Colon (tissue), 2 donors: ENCODE measurements around the gene ZNRF3.
"Not testable (repeated sequence)": the region's sequence is repeated elsewhere in the genome, so short reads cannot be mapped to it uniquely, and the experiment has no call there.

Source experiments
- FAIRE-seq: peaks from 2 replicates; lab custom pipeline; 2012; peaks lifted over from hg19 to GRCh38; lab: Jason Lieb, UNC
- donor health status: control.
- donor health status: control.

ZNRF3 gene

DNA sequence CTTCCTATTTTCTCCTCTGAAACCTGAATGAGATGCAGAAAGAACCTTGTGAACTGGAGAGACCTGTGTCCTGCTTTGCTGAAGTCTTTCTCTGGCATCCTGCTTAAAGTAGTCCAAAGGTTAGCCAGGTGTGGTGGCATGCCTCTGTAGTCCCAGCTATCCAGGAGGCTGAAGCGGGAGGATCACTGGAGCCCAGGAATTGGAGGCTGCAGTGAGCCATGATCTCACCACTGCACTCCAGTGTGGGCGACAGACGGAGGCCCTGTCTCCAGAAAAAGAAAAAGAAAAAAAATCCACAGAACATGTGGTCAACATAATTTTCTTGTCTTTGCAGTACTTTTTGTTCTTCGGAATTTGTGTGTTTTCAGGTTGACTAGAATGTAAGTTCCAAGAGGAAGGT lies 187.1 kb downstream of the ZNRF3 start:
- FAIRE-seq, result no peak

DNA sequence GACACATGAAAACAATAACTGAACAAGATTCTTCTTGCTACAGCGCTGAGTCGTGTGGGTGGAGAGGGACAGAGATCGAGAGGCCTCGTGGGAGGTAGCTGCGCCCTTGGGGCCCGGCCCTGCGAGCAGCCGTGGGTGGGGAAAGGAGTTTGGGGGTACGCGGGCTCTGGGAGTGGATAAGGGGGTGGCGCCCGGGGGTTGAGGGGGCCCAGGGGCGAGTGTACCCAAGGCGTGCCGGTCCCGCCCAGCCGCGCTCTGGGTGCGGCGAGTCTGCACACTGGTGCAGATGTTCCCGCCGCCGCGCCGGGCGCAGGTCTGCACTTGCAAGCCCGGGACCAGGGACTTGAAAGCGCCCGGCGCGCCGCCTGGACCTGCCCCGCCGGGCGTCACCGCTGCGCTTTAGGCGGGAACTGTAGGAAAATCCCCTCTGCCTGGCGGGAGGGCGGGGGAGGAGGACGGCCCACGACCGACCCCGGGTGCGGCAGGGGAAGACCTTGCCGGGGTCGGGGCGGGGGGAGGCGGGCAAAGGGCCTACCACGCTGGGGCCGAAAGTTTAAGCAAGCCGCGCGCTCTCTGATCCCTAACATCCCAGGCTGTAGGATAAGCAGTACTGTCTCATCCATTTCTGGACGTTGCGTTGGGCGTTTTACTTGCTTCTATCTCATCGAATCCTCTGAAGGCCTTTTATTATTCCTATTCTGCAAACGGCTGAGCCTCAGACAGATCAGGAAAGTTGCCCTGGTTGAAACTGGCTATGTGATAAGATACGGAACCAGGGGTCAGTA lies 188.1 kb downstream of the ZNRF3 start:
- no peak for FAIRE-seq

DNA sequence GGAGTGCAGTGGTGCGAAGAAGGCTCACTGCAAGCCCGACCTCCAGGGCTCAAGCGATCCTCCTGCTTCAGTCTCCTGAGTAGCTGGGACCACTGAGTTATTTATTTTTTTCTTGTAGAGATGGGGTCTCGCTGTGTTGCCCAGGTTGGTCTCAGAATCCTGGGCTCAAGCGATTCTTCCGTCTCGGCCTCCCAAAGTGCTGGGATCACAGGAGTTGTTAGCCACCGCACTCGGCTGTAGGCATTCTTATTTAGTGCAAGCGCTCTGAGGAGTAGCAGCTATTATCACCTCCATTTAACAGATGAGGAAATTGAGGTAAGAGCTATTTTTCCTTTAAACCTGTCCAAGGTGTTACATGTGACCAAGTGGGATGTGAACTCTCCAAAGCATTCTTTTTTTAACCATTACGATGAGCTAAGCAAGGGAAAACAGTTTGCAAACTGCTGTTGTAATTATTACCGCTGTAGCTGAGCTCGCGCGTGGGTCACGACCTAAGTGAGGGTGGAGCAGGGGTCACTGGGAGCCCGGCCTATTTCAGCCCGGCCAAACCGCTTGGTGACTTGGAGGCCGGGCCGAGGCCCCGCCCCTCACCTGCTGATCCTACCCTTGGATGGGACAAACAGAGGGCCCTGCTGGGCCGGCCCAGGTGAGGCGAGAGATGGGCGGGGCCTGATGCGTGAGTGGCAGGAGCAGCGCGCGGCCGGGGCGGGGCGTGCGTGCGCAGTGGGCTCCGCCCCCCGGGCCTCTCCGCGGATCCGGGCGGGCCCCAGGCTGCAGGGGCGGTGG lies 189.0 kb downstream of the ZNRF3 start:
- FAIRE-seq, result no peak

DNA sequence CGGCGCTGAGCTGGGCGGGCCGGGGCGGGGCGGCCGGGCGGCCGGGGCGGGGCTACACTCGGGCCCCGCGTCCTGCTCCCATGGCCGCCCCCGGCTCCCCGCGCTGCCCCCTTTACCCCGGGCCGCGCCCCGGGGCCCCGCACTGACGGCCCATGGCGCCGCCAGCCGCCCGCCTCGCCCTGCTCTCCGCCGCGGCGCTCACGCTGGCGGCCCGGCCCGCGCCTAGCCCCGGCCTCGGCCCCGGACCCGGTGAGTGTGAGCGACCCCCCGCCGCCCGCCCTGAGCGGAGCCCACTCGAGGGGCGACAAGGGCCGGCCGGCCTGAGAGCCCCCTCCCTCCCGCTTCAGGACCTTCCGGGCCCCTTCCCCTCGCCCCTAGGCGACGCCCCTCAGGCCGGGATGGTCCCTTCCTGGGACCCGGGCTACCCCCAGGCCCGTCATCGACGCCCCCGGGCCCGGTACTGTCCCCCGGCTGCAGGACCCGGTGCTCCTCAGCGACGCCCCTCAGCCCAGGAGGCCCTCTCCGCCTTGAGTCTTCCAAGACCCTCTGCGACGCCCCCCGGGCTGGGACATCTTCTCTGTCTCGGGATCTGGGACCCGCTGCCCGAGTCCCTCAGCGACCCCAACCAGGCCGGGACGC lies 189.7 kb downstream of the ZNRF3 start, which contains the start of gene KREMEN1:
Gene KREMEN1 (plus strand): TSS at position 57 of the 639 bp plus-strand sequence. CDS start 96 bp downstream, at position 153.
- FAIRE-seq, result no peak

DNA sequence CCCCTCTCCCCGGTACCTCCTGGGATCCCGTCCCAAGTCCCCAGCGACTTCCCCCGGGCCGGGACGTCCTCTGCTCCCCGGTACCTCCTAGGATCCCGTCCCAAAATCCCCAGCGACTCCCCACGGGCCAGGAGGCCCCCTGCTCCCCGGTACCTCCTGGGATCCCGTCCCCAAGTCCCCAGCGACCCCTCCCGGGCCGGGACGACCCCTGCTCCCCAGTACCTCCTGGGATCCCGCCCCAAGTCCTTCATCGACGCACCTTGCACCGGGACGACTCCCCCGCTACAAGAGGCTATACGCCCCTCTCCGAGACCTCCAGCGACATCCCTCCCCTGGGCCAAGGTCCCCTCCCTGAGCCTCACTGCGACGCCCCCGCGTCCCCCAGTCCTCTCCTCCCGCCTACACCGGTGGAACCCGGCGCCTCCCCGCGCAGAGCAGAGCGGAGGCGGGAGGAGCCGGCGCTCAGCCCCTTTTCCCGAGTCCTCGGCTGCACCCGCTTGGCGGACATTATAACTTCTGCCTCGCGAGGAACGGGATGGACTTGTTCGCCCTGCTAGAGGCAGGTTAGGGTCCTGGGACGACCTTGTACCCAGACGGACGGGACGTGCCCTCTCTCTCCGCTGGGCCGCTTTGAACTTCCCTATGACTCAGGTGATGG lies 190.4 kb downstream of the ZNRF3 start:
- no peak for FAIRE-seq

DNA sequence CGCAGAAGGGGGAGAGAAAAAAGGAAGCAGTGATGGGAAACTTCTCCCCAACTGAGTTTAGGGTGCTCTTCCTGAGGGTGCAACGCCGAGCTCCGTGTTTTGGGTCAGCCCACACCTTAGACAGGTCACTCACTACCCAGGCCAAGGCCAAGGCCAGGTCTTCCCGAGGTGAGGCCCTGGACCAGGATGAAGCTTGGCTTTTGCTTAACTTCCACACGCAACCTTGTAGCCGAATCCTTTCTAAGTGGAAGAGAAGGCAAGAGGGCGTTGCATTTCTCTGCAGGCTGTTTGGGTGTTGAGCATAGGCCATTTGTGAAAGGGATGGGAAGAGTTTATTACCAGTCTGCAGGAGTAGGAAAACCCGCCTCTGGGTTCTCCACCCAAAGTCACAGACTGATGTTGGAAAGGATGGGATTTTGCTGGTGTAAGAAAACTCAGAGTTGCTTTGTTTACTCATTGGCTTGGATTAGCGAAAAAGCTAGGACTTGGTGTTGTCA lies 191.0 kb downstream of the ZNRF3 start:
- no peak for FAIRE-seq

DNA sequence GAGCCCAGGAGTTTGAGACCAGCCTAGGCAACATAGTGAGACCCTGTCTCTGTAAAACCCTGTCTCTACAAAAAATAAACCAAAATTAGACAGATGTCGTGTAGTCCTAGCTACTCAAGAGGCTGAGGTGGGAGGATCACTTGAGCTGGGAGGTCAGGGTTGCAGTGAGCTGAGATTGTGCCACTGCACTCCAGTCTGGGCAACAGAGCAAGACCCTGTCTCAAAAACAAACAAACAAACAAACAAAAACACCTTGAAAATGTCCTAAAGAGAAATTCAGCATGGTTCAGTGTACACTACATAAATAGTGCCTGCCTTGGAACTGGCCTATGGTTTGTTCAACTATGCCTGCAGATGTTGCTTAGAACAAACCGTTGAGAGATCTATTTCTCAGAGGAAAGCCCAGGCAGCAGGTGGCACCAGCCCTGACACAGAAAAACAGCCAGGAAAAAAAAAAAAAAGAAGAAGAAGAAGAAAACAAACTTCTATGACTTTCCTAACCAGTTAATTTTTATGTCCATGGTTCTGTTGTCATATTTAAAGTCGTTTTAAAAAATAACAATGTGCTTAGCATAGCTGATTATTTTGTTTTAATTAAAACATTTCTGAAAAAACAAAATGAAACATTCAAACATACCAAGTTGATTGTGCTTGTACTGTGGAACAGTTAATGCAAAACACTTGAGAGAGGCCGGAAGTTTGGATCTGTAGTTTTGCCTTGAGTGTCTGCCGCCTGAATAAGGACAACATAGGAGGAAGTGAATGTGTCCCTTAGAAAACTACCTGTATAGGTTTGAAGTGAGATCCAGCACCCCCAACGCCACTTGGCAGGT lies 194.9 kb downstream of the ZNRF3 start:
- no peak for FAIRE-seq

DNA sequence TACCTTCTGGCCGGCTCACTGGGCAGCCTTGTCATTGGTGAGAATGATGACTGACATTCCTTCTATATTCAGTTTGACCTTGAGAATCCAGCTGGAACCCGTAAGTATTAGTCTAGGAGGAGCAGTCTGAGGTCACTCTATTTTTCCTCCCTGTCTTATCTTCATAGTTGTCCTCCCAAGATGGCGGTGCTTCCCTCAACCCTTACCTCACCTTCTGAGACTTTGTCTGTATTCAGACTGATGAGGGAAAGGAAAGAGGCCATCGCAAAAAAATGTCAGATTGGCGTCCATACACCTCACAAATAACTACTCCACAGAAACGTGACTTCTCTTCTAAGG lies 195.5 kb downstream of the ZNRF3 start:
- no peak for FAIRE-seq

DNA sequence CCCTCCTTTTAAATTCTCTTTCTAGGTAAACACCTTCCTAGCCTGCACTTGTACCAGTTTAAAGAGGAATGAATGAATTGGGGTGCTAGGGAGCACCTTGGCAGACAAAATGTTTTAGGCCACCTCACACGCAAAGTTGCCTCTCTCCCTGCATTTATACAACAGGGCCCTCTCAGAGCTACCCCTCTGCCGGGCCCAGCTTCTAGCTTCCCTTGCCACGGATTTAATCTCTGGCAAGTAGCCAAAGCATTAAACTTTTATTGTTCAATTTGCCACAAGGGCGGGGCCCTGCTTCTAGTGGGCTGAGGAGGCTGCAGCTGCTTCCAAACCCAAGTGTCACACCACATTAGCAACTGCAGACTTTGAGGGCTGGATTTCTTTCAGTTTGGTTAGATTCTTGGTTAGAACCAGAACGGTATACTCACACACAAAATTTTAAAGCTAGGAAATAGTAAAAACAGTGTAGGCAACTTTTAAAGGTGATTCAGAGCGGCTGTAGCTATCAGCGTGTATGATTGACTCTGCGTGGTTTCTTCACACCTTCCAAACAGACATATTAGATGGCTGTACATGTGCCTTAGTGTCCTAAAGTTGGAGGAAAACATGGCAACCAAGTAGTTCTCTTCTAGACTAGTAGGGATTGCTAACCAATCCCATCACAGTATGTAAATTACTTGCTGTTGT lies 196.0 kb downstream of the ZNRF3 start:
- no peak for FAIRE-seq

DNA sequence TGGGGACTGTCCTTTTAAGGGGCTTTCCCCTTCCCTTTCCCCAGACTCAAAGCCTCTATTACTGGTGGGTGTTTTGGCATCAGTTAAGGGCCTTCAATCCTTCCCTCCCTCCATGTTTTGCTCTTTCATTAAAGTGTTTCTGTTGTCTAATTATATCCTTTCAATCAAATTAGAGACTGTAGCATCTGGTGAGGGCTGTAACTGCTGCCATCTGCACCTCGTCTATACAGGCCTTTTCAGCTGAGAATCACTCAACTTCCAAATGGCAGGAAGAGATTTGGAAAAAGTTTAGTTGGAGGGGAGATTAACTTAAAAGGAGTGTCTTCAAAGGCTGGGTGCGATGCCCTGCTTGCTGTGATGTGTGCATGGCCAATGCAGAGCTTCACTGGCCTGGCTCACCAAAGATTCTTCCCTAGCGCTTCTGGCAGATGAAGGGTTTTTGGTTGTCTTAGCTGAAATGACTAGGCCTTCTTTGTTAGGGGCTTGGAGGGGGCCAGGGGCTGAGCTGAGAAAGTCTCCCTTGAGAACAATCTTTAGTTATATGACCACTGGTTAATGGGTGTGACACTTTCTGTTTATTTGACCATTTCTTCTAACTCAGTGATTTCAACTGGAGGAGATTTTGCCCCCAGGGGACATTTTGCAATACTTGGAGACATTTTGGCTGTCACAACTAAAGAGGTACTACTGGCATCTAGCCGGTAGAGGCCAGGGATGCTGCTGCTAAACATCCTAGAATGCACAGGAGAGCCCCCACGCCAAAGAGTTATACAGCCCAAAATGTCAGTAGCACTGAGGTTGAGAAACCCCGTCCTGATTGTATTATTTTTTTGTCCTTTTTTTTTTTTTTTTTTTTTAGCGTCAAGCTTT lies 197.0 kb downstream of the ZNRF3 start:
- no peak for FAIRE-seq

DNA sequence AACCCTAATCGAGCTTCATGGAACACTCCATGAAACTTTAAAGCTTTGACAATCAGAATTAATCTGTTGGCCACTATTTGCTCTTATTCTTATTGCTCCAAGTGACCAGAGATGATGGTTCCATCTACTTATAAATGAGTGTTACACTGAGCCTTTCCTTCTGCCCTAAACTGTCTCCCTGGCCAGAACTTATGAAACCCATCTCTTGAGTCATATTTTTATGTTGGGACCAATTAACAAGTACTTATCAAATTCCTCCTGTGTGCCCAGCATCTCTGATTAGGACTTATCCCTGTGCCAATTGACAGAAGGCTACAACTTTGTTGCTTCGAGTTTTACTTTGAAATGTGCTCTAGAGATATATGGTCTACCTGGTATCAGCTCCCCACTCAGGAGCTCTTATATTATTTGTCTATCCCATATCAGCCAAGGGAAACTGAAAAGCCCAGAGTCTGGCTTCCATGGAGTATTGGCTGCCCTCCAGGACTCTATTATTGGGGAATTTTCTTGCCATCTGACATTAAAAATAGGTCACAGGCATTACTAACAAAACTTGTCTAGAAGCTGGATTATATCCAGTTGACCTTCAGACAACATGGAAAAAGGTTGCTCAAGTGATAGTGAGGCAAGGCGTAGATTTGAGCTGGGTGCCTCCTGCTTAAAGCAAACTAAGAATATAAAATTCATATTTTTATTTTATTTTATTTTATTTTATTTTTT lies 198.3 kb downstream of the ZNRF3 start:
- FAIRE-seq, result no peak

DNA sequence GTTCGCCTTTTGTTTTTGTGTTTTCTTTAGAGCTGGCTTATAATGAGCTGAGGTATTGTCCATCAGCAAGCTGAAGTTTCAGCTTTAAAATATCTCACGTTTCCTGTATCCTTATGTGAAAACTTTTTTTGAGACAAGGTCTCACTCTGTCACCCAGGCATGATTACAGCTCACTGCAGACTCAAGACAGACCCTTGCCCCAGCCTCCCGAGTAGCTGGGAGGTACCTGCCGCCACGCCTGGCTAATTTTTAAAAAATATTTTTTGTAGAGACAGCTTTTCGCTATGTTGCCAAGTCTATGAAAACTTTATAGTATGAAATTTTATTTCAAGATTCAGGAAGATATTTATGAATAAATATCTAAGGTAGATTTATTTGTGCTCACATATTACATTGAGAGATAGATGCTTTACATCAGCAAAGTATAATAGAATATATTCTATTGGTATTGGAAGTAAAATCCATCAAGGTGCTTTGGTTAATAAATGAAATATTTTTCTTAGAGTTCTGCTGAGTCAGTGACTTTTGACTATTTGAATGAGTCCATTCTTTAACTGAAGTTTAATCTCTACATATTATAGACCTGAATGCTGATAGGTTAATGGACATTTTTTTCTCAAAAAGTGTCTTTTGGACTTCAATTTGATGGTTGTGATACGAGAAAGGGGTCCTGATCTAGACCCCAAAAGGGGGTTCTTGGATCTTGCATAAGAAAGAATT lies 199.6 kb downstream of the ZNRF3 start:
- FAIRE-seq, result no peak

DNA sequence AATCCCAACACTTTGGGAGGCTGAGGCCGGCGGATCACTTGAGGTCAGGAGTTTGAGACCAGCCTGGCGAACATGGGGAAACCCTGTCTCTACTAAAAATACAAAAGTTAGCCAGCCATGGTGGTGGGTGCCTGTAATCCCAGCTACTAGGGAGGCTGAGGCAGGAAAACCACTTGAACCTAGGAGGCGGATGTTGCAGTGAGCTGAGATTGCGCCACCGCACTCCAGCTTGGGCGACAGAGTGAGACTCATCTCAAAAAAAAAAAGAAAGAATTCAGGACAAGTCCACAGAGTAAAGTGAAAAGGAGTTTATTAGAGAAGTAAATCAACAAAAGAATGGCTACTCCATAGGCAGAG lies 200.2 kb downstream of the ZNRF3 start:
- FAIRE-seq, result not testable (repeated sequence)

DNA sequence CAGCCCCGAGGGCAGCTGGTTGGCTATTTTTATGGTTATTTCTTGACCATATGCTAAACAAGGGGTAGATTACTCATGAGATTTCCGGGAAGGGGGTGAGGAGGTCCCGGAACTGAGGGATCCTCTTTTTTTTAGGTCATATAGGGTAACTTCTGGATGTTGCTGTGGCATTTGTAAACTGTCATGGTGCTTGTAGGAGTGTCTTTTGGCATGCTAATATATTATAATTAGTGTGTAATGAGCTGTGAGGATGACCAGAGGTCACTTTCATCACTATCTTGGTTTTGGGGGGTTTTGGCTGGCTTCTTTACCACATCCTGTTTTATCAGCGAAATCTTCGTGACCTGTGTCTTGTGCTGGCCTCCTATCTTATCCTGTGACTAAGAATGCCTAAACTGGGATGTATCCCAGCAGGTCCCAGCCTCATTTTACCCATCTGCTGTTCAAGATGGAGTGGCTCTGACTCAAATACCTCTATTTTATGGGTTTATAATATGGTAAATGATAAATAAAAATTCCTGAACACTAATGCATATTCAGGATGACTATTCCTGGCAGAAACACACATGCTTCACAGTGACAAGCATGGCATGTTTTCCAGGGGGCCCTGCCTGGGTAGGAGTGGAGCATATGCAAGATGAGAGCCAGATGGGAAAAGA lies 200.7 kb downstream of the ZNRF3 start:
- no peak for FAIRE-seq

DNA sequence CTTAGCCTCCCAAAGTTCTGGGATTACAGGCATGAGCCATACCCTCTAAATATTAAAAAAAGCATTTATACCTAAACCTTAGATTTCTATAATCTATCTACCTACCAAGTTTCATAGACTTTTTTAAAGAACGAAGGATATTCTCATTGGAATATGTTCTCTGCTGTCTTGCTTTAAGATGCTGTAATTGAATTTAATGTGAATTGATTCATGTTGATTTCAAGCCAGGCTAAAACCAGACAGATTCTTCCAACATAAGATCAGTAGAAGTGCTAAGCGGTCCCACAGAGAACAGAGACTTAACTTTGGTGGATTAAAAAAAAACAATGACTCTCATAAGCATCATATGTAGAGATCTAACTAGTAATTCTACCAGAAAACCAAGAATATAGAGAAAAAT lies 203.6 kb downstream of the ZNRF3 start:
- FAIRE-seq, result no peak

DNA sequence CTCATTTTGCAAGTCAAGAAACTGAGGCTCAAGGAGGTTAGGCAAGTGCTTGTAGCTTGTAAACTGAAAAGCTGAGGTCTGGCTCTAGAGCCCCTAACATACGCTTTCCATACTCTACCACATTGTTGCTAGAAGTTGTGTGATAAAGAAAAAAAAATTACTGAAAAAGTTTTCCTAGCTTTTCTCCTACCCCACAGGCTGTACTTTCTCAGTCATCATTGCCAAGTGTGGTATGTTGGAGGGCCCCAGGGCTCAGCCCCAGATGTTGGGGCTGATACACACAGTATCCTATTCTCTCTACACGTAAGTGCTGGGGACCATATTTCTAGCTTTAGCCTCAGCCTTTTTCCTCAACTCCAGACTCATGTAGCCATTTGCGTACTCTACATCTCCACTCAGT lies 205.4 kb downstream of the ZNRF3 start:
- FAIRE-seq, result no peak

DNA sequence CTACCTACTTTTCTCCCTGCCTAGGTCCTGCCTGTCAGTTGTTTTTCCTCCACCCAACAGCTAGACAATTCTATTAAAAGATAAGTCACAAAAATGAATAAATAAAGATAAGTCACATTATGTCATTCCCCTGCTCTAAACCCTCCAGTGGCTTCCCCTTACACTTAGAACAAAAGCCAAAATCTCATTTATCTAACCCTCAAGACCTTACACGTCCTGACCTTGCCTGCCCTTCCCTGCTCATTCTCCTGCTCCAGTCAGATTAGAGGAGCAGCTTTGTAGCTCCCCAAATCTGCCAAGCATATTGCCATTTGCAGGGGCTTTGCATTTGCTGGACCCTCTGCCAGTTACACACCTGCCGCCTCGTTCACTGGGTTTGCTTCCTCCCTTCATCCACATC lies 206.1 kb downstream of the ZNRF3 start:
- FAIRE-seq, result no peak

DNA sequence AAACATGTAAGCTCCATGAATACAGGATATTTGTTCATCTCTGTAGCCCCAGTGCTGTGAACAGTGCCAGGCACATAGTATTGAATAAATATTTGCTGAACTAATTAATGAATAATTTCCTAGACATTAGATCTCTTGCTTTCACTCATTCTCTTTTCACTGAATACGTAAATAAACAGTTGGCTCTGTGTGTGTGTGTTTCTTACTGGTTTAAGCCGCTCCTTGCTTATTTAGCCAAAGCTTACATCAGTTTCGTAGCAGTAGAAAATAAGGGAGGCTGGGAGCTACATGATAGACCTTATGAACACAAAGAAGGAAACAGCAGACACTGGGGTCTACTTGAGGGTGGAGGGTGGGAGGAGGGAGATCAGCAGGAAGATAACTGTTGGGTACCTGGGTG lies 206.7 kb downstream of the ZNRF3 start:
- no peak for FAIRE-seq
